Measurements from ENCODE around the gene KDM6A. TPM values are rescaled to one million over a fixed set of nuclear protein-coding genes. Genes with fewer than 3 reads are reported as not detected.
A peak's percentile ranks its signal among the peaks of the same experiment; 100 is the strongest.

KDM6A gene
- total and polyA plus RNA-seq, 2 of the 13 experiments (the other 11 are each of a cell fraction or from before 2014, with no cell fraction given), result 16.7 to 18.2 TPM

- CTCF ChIA-PET (ENCODE audit: low intra/inter-chr PET ratio, low total read pairs), result no interaction called here
- H3K79me2 ChIP-seq (ENCODE audit: insufficient read depth, low read length), result peaks cover 8% of the 10 kb centered on the region
- TF ChIP-seq HES4 (CRISPR knock-in tag; IDR thresholded peaks at IDR 0.05; ENCODE audit: borderline replicate concordance), result no peak
- TF ChIP-seq, protein P1, sequence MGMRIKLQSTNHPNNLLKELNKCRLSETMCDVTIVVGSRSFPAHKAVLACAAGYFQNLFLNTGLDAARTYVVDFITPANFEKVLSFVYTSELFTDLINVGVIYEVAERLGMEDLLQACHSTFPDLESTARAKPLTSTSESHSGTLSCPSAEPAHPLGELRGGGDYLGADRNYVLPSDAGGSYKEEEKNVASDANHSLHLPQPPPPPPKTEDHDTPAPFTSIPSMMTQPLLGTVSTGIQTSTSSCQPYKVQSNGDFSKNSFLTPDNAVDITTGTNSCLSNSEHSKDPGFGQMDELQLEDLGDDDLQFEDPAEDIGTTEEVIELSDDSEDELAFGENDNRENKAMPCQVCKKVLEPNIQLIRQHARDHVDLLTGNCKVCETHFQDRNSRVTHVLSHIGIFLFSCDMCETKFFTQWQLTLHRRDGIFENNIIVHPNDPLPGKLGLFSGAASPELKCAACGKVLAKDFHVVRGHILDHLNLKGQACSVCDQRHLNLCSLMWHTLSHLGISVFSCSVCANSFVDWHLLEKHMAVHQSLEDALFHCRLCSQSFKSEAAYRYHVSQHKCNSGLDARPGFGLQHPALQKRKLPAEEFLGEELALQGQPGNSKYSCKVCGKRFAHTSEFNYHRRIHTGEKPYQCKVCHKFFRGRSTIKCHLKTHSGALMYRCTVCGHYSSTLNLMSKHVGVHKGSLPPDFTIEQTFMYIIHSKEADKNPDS (CRISPR knock-in tag; IDR thresholded peaks at IDR 0.05), result no peak
- TF ChIP-seq PAWR (CRISPR knock-in tag; IDR thresholded peaks at IDR 0.05; ENCODE audit: borderline replicate concordance), result no peak
- no peak for TF ChIP-seq ZNF280B (CRISPR knock-in tag; IDR thresholded peaks at IDR 0.05; ENCODE audit: borderline replicate concordance)
- no peak for TF ChIP-seq IRF9 (CRISPR knock-in tag; IDR thresholded peaks at IDR 0.05; ENCODE audit: borderline replicate concordance)
- TF ChIP-seq ZNF660 (CRISPR knock-in tag; IDR thresholded peaks at IDR 0.05; ENCODE audit: borderline replicate concordance, low read depth), result no peak
- no peak for TF ChIP-seq ZNF567 (CRISPR knock-in tag; IDR thresholded peaks at IDR 0.05; ENCODE audit: borderline replicate concordance)
- TF ChIP-seq, protein P2, sequence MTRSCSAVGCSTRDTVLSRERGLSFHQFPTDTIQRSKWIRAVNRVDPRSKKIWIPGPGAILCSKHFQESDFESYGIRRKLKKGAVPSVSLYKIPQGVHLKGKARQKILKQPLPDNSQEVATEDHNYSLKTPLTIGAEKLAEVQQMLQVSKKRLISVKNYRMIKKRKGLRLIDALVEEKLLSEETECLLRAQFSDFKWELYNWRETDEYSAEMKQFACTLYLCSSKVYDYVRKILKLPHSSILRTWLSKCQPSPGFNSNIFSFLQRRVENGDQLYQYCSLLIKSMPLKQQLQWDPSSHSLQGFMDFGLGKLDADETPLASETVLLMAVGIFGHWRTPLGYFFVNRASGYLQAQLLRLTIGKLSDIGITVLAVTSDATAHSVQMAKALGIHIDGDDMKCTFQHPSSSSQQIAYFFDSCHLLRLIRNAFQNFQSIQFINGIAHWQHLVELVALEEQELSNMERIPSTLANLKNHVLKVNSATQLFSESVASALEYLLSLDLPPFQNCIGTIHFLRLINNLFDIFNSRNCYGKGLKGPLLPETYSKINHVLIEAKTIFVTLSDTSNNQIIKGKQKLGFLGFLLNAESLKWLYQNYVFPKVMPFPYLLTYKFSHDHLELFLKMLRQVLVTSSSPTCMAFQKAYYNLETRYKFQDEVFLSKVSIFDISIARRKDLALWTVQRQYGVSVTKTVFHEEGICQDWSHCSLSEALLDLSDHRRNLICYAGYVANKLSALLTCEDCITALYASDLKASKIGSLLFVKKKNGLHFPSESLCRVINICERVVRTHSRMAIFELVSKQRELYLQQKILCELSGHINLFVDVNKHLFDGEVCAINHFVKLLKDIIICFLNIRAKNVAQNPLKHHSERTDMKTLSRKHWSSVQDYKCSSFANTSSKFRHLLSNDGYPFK (CRISPR knock-in tag; IDR thresholded peaks at IDR 0.05; ENCODE audit: borderline replicate concordance), result no peak
- no peak for TF ChIP-seq ZMYM2 (CRISPR knock-in tag; IDR thresholded peaks at IDR 0.05)
- no peak for TF ChIP-seq PTBP1 (IDR thresholded peaks at IDR 0.05; ENCODE audit: low read depth, low read length, poor library complexity, severe bottlenecking)
- TF ChIP-seq, protein P3, sequence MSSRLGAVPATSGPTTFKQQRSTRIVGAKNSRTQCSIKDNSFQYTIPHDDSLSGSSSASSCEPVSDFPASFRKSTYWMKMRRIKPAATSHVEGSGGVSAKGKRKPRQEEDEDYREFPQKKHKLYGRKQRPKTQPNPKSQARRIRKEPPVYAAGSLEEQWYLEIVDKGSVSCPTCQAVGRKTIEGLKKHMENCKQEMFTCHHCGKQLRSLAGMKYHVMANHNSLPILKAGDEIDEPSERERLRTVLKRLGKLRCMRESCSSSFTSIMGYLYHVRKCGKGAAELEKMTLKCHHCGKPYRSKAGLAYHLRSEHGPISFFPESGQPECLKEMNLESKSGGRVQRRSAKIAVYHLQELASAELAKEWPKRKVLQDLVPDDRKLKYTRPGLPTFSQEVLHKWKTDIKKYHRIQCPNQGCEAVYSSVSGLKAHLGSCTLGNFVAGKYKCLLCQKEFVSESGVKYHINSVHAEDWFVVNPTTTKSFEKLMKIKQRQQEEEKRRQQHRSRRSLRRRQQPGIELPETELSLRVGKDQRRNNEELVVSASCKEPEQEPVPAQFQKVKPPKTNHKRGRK (CRISPR knock-in tag; IDR thresholded peaks at IDR 0.05), result no peak
- TF ChIP-seq CENPT (CRISPR knock-in tag; IDR thresholded peaks at IDR 0.05; ENCODE audit: low read depth), result no peak
- TF ChIP-seq, protein P4, sequence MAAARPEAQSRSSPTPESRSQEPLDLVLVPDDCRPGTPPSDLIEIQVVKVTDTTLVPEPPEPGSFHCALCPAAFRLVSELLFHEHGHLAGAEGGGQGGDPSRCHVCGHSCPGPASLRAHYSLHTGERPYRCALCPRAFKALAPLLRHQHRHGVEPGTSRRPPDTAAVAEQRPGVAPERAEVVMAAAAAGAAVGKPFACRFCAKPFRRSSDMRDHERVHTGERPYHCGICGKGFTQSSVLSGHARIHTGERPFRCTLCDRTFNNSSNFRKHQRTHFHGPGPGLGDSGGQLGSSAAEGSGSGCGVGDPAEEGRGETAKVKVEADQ (CRISPR knock-in tag; IDR thresholded peaks at IDR 0.05; ENCODE audit: borderline replicate concordance), result no peak
- TF ChIP-seq CC2D1A (CRISPR knock-in tag; IDR thresholded peaks at IDR 0.05), result no peak
These were observed 123.3 kb downstream of the KDM6A start for GRCh38 chrX:44996277-44996676.

More at GRCh38 chrX:44996277-44996676, 123.3 kb downstream of the KDM6A start:
- peaks cover 5% of the 10 kb centered on the region; the same call in 1 of the 2 replicates for H4K20me1 ChIP-seq (ENCODE audit: insufficient read depth, low read length)
- H3K4me2 ChIP-seq (ENCODE audit: low read depth, low read length), result no peak overlapping the region
- no peak overlapping the region for H3K9ac ChIP-seq (ENCODE audit: insufficient read depth, low read depth, low read length)
- H3K36me3 ChIP-seq (replicated peaks in 1 of 2; ENCODE audit: control insufficient read depth in 1 of 2, insufficient read depth in 2 of 2, low read length in 2 of 2), result no peaks in the 10 kb centered on the region
- no peak overlapping the region for H2AFZ ChIP-seq (ENCODE audit: low read length)
- DNase-seq (ENCODE audit: low spot score) (no peak), FAIRE-seq (peak; percentile 37), ATAC-seq (no peak)
- intact Hi-C loops (cut with micrococcal nuclease; ENCODE audit: unreplicated experiment), result no loop called here
- no peaks in the 10 kb centered on the region for H3K9me3 ChIP-seq (ENCODE audit: low read length)
- BruUV-seq (replicated peaks), result no TSS peak
- no peak overlapping the region for H3K4me3 ChIP-seq (replicated peaks in 1 of 3; ENCODE audit: insufficient read depth in 1 of 3, low read depth in 2 of 3, low read length in 3 of 3)
- no peaks in the 10 kb centered on the region for H3K4me1 ChIP-seq (ENCODE audit: insufficient read depth, low read length)
- POLR2A ChIA-PET, result no interaction called here
- in situ Hi-C loops (cut with HindIII; ENCODE audit: extremely low pct_ligation_motif_present, low pct_unique_long_range_greater_than_20kb), result no loop called here
- no peaks in the 10 kb centered on the region for H3K27me3 ChIP-seq (ENCODE audit: control insufficient read depth in 1 of 2, insufficient read depth in 2 of 2, low read length in 2 of 2)
- 100% methylated on average over 2 of the region's 2 CpGs for WGBS (ENCODE audit: low lambda C conversion rate)
- H3K27ac ChIP-seq (ENCODE audit: extremely low read length, insufficient read depth, low read length), result no peak overlapping the region
